CD14-positive monocyte (primary cell): ENCODE data around the gene ENO1. TPM values are rescaled to one million over a fixed set of nuclear protein-coding genes. Genes with fewer than 3 reads are reported as not detected.

Source experiments
- DNase-seq, 3 donors: peaks; one replicate each; pipeline ENCODE4 v3.0.0-alpha.2; 2011 to 2022
- H2AFZ ChIP-seq: 2 replicates; pipeline ENCODE4 v1.6.0; 2012; ENCODE audit warnings: mild to moderate bottlenecking, low read depth, low read length, inconsistent platforms; ENCODE audit not compliant: insufficient read depth, poor library complexity, severe bottlenecking
- H3K27ac ChIP-seq, 2 donors: 1 replicate in 1 of 2; 2 replicates in 1 of 2; pipeline ENCODE4 v1.5.1; 2012 to 2013; ENCODE audit warnings: low read length in 2 of 2, control low read depth in 1 of 2, inconsistent platforms in 1 of 2, low read depth in 1 of 2, mild to moderate bottlenecking in 1 of 2
- H3K27me3 ChIP-seq, 2 donors: one replicate each; pipeline versions ENCODE4 v1.6.0 to v1.6.1; 2011 to 2013; ENCODE audit warnings: low read length in 2 of 2; ENCODE audit not compliant: control insufficient read depth in 2 of 2, insufficient read depth in 2 of 2
- H3K36me3 ChIP-seq, 2 donors: replicated peaks in 1 of 2; 1 replicate in 1 of 2; 2 replicates in 1 of 2; pipeline versions ENCODE4 v1.5.1 to v1.6.1; 2012 to 2013; ENCODE audit warnings: low read length in 2 of 2, control low read depth in 1 of 2, inconsistent platforms in 1 of 2, mild to moderate bottlenecking in 1 of 2; ENCODE audit not compliant: insufficient read depth in 2 of 2, control insufficient read depth in 1 of 2
- H3K4me1 ChIP-seq, 2 donors: 1 replicate in 1 of 2; 2 replicates in 1 of 2; pipeline versions ENCODE4 v1.5.1 to v1.6.1; 2012 to 2013; ENCODE audit warnings: low read length in 2 of 2, control low read depth in 1 of 2, inconsistent platforms in 1 of 2, mild to moderate bottlenecking in 1 of 2, moderate library complexity in 1 of 2; ENCODE audit not compliant: insufficient read depth in 2 of 2, control insufficient read depth in 1 of 2
- H3K4me2 ChIP-seq: replicated peaks from 2 replicates; pipeline ENCODE3; 2012; ENCODE audit warnings: low read length, moderate library complexity, mild to moderate bottlenecking; ENCODE audit not compliant: poor library complexity, severe bottlenecking; ENCODE audit errors: extremely low read depth
- H3K4me3 ChIP-seq, 3 experiments: fragments of 200-600 bp in 1 of 3; sonication (generic) in 1 of 3; replicated peaks in 1 of 3; 1 replicate in 2 of 3; 2 replicates in 1 of 3; pipeline ENCODE4 v1.5.1; 2011 to 2013; ENCODE audit warnings: low read length in 3 of 3, mild to moderate bottlenecking in 3 of 3, control low read depth in 2 of 3, low read depth in 2 of 3, inconsistent platforms in 1 of 3, moderate library complexity in 1 of 3
- H3K79me2 ChIP-seq: 2 replicates; pipeline ENCODE4 v1.6.0; 2012; ENCODE audit warnings: mild to moderate bottlenecking, control low read depth, inconsistent platforms, low read length, moderate library complexity; ENCODE audit not compliant: insufficient read depth
- H3K9ac ChIP-seq: 2 replicates; pipeline ENCODE4 v1.6.0; 2017; ENCODE audit warnings: low read length, mild to moderate bottlenecking; ENCODE audit not compliant: insufficient read depth, poor library complexity, severe bottlenecking
- H3K9me3 ChIP-seq, 2 donors: replicated peaks in 1 of 2; 1 replicate in 1 of 2; 2 replicates in 1 of 2; pipeline versions ENCODE4 v1.5.1 to v1.6.1; 2012 to 2013; ENCODE audit warnings: low read length in 2 of 2, control low read depth in 1 of 2; ENCODE audit not compliant: control insufficient read depth in 1 of 2, insufficient read depth in 1 of 2
- H4K20me1 ChIP-seq: 2 replicates; pipeline ENCODE4 v1.6.0; 2012; ENCODE audit warnings: mild to moderate bottlenecking, low read length, control low read depth, moderate library complexity; ENCODE audit not compliant: insufficient read depth
- H3K27ac Mint-ChIP-seq, 7 donors: one replicate each; pipeline ENCODE4 v1.8.0; 2020; ENCODE audit warnings: mild to moderate bottlenecking in 7 of 7, mixed read lengths in 7 of 7, moderate library complexity in 6 of 7, inconsistent platforms in 2 of 7
- H3K27me3 Mint-ChIP-seq, 3 donors: one replicate each; pipeline ENCODE4 v1.8.0; 2021 to 2022; ENCODE audit warnings: low read depth in 3 of 3, mild to moderate bottlenecking in 3 of 3, mixed read lengths in 3 of 3, moderate library complexity in 3 of 3, inconsistent platforms in 1 of 3
- H3K36me3 Mint-ChIP-seq, 2 donors: one replicate each; pipeline ENCODE4 v1.8.0; 2020; ENCODE audit warnings: mixed read lengths in 2 of 2, inconsistent platforms in 1 of 2, mild to moderate bottlenecking in 1 of 2
- H3K4me1 Mint-ChIP-seq: one replicate; pipeline ENCODE4 v1.8.0; 2020; ENCODE audit warnings: mild to moderate bottlenecking, mixed read lengths
- H3K4me3 Mint-ChIP-seq, 2 donors: one replicate each; pipeline ENCODE4 v1.8.0; 2020; ENCODE audit warnings: mild to moderate bottlenecking in 2 of 2, mixed read lengths in 2 of 2, moderate library complexity in 1 of 2
- H3K9me3 Mint-ChIP-seq, 7 donors: one replicate each; pipeline ENCODE4 v1.8.0; 2020 to 2022; ENCODE audit warnings: mixed read lengths in 7 of 7, mild to moderate bottlenecking in 6 of 7, moderate library complexity in 6 of 7, inconsistent platforms in 2 of 7
- CTCF ChIP-seq: fragments of 200-600 bp; IDR thresholded peaks from one replicate; pipeline ENCODE4 v1.8.0; 2022; ENCODE audit warnings: antibody characterized with exemption, mild to moderate bottlenecking
- WGBS: methylation state at CpG from one replicate; pipeline ENCODE4 v1.1.5; 2013; ENCODE audit warnings: missing lambda C conversion rate; ENCODE audit not compliant: insufficient coverage; 5-methylcytosine and 5-hydroxymethylcytosine counted together
- intact Hi-C, 2 donors: fragments of 100-400 bp; cut with micrococcal nuclease; formaldehyde crosslinking; loops; one replicate each; pipeline versions ENCODE4 v1.15.0 to v1.15.1; 2023
- polyA plus RNA-seq, 3 donors: library from polyadenylated mRNA; depleted of rRNA in 1 of 3; unstranded in 2 of 3; stranded (reverse) in 1 of 3; fragments of 300-500 nt in 2 of 3; fragments of >200 nt in 1 of 3; fragmentation: Illumina TruSeq in 2 of 3; gene quantifications; 1 replicate in 2 of 3; 2 replicates in 1 of 3; pipeline ENCODE4 v1.2.3, GENCODE V29; 2012 to 2021

Gene ENO1
- polyA plus RNA-seq, 3 donors: 525 to 1,573 (median 1,458) TPM

- Histone ChIP-seq H4K20me1 (peaks cover 100% of the 10 kb centered on the region), H2AFZ (no peak overlapping the region), H3K4me3 (no peak overlapping the region), H3K4me2 (no peak overlapping the region), H3K36me3 (peaks cover 96 to 99% of the 10 kb centered on the region in 2 donors), H3K79me2 (peaks cover 66% of the 10 kb centered on the region), H3K4me1 (peaks cover 5 to 25% of the 10 kb centered on the region in 2 donors), H3K9me3 (no peaks in the 10 kb centered on the region), H3K9ac (no peak overlapping the region), H3K27me3 (no peaks in the 10 kb centered on the region), H3K27ac (peak overlapping the region in 1 of 2 donors; percentile 49)
- no peak for TF ChIP-seq CTCF
- Mint-ChIP-seq H3K4me3 (no peak overlapping the region), H3K36me3 (peaks cover 89 to 94% of the 10 kb centered on the region in 2 donors), H3K27ac (peak overlapping the region in 5 of 7 donors; percentile 24 to 82 (median 63)), H3K9me3 (no peaks in the 10 kb centered on the region), H3K27me3 (no peaks in the 10 kb centered on the region), H3K4me1 (peaks cover 32% of the 10 kb centered on the region)
- DNase-seq: no peak
- intact Hi-C loops: no loop called here
- 90% methylated on average over 4 of the region's 7 CpGs for WGBS
These were observed 15.3 kb downstream of the ENO1 start for GRCh38 chr1:8863138-8863537.

GRCh38 chr1:8862528-8862927 lies 16.0 kb downstream of the ENO1 start:
- no peak overlapping the region for H3K4me3 ChIP-seq
- peaks cover 96 to 99% of the 10 kb centered on the region in 2 donors for H3K36me3 ChIP-seq
- H3K36me3 Mint-ChIP-seq: peaks cover 87 to 94% of the 10 kb centered on the region in 2 donors
- intact Hi-C loops: no loop called here
- H3K27ac Mint-ChIP-seq: peak overlapping the region in 6 of 7 donors; percentile 24 to 77 (median 66)
- H3K4me1 Mint-ChIP-seq: peaks cover 32% of the 10 kb centered on the region
- WGBS: 83% methylated on average over 4 of the region's 4 CpGs
- peaks cover 5 to 25% of the 10 kb centered on the region in 2 donors for H3K4me1 ChIP-seq
- peak; percentile 68 for TF ChIP-seq CTCF
- no peak overlapping the region for H2AFZ ChIP-seq
- peak overlapping the region in 1 of 2 donors; percentile 49 for H3K27ac ChIP-seq
- no peaks in the 10 kb centered on the region for H3K9me3 Mint-ChIP-seq
- no peaks in the 10 kb centered on the region for H3K27me3 Mint-ChIP-seq
- no peak overlapping the region for H3K9ac ChIP-seq
- DNase-seq: peak in 2 of 3 donors; percentile 18 to 36
- H3K4me3 Mint-ChIP-seq: no peak overlapping the region
- H3K4me2 ChIP-seq: no peak overlapping the region
- no peaks in the 10 kb centered on the region for H3K9me3 ChIP-seq
- H3K79me2 ChIP-seq: peaks cover 59% of the 10 kb centered on the region
- peaks cover 98% of the 10 kb centered on the region for H4K20me1 ChIP-seq
- H3K27me3 ChIP-seq: no peaks in the 10 kb centered on the region
